Head of caudate nucleus (tissue), 42 donors: Measurements from ENCODE around the gene AXDND1.
A peak's percentile ranks its signal among the peaks of the same experiment; 100 is the strongest.
"Not testable (repeated sequence)": the region's sequence is repeated elsewhere in the genome, so short reads cannot be mapped to it uniquely, and the experiment has no call there.

ENCODE experiments used
- DNase-seq, 42 donors: peaks; one replicate each; pipeline versions ENCODE4 v3.0.0 to v3.0.0-alpha.2; 2020 to 2021; ENCODE audit warnings: mixed read lengths in 7 of 42
- intact Hi-C: fragments of 100-400 bp; cut with DNase I; formaldehyde crosslinking; loops from one replicate; pipeline ENCODE4 v1.15.0; 2022

The AXDND1 gene

GRCh38 chr1:179442846-179443245 lies 77.1 kb downstream of the AXDND1 start:
- intact Hi-C loops, result not testable (repeated sequence)

DNA sequence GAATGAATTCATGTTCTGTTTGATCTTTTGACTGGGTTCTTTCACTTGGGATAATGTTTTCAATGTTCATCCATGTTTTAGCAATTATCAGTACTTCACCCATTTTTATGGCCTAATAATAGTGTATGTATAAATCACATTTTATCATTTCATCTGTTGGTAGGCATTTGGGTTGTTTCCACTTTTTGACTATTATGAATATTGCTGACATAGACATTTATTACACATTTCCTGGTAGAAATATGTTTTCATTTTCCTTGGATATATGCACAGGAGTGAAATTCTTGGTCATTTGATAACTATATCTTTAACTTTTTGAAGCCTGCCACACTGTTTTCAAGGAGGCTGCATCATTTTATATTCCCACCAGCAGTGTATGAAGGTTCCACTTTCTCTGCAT lies 79.8 kb downstream of the AXDND1 start:
- no peak for DNase-seq
- intact Hi-C loops, result no loop called here

More at GRCh38 chr1:179442846-179443245, 77.1 kb downstream of the AXDND1 start:
- not testable (repeated sequence) for DNase-seq

DNA sequence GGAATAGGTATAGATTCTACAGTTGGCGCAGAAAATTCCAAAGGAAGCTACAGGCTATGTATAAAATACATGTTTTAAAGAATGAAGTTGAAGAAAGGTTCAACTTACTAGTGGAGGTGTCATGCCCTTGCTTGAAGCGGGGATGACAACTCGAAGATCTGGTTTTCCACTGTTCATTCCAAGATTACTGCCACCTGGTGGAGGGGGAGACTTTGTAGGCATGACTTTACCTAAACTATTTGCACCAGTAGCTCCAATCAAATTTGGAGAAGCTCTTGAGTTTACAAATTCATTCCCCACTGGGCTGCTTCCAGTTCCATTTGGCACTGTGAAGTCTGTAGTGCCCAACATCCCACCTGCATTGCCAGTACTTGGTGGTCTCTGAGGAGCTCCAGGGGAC lies 81.7 kb downstream of the AXDND1 start:
- DNase-seq, result no peak
- intact Hi-C loops, result no loop called here

DNA sequence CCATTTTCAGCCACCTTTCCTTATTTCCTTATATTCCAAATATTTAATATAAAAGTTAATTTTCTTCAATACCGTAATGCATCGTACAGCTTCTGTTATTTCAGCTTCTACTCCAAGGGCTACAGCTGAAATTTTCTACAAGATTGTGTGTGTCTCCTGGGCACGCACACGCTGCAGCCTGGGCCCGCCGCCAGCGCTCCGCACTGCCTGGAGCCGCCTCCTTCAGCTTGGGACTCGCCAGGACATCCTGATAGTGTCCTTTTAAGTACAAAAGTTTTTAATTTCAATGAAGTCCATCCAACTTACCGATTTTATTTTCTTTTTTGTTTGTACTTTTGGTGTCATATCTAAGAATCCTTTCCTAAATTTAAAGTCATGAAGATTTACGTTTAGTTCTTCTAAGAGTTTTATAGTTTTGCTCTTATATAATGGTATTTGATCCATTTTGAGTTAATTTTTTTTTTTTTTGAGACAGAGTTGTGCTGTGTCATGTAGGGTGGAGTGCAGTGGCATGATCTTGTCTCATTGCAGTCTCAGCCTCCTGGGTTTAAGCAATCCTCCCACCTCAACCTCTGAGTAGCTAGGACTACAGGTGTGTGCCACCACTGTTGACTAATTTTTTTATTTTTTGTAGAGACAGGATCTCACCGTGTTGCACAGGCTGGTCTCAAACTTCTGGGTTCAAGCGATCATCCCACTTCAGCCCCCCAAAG lies 82.8 kb downstream of the AXDND1 start:
- DNase-seq, result peak in 5 of 42 donors; percentile 3 to 16 (median 9)
- intact Hi-C loops, result no loop called here

GRCh38 chr1:179459606-179460206 lies 93.9 kb downstream of the AXDND1 start:
- intact Hi-C loops, DNase-seq: not testable (repeated sequence)

DNA sequence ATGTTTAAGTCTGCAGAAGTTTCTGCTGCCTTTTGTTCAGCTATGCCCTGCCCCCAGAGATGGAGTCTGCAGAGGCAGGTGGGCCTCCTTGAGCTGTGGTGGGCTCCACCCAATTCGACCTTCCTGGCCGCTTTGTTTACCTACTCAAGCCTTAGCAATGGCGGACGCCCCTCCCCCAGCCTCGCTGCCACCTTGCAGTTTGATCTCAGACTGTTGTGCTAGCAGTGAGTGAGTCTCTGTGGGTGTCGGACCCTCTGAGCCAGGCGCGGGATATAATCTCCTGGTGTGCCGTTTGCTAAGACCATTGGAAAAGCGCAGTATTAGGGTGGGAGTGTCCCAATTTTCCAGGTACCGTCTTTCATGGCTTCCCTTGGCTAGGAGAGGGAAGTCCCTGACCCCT lies 99.9 kb downstream of the AXDND1 start:
- intact Hi-C loops, DNase-seq: not testable (repeated sequence)

DNA sequence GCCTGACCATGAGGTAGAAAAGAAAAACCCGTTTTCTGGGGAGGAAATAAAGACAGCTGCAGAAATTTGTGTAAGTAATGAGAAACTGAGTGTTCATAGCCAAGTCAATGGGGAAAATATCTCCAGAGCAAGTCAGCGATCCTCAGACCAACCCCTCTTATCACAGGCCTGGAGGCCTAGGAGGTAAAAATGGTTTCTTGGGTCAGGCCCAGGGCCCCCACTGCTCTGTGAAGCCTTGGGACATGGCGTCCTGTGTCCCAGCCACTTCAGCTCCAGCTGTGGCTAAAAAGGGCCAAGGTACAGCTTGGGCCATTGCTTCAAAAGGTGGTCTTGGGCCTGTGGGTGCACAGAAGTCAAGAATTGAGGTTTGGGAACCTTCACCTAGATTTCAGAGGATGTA lies 108.9 kb downstream of the AXDND1 start:
- no peak for DNase-seq
- intact Hi-C loops, result no loop called here

DNA sequence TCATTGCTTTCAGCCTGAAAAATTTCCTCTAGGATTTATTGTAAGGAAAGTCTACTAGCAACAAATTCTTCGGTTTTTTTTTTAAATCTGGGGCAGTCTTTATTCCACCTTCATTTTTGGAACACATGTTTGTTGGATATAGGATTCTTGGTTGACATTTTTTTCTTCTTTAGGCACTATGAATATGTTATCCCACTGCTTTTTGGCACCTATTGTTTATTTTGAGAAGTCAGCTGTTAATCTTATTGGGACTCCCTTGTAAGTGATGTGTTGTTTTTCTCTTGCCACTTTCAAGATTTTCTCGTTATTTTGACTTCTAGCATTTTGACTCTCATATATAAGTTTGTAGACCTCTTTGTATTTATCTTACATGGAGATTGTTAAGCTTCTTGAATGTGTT lies 110.7 kb downstream of the AXDND1 start:
- intact Hi-C loops, result no loop called here
- no peak for DNase-seq

DNA sequence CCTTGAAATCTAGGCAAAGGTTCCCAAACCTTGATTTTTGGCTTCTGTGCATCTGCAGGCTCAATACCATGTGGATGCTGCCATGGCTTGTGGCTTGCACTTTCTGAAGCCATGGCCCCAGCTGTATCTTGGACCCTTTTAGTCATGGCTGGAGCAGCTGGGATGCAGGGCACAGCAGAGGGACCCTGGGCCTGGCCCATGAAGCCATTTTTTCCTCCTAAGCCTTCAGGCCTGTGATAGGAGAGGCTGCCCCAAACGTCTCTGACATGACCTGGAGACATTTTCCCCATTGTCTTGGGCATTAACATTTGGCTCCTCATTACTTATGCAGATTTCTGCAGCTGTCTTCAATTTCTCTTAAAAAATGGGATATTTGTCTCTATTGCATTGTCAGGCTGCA lies 112.6 kb downstream of the AXDND1 start:
- DNase-seq, result no peak
- intact Hi-C loops, result no loop called here

DNA sequence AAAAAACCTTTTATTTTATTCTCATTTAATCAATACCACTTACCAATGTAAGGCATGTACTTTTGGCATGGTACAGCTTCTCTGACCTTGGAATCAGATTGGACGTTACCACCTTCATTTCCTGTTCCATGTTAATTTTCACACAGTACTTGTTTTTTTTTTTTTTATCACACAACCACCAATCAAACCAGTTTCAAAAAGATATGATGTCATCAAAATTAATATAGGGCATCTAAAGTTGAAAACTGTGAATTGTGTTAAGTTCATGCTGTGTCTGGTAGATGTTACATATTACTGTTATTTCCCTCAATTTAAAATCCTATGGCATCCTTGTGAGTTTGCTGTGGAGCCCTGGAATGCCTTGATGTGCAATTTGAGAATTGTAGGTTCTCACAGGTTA lies 124.8 kb downstream of the AXDND1 start:
- no peak for DNase-seq
- intact Hi-C loops, result no loop called here

DNA sequence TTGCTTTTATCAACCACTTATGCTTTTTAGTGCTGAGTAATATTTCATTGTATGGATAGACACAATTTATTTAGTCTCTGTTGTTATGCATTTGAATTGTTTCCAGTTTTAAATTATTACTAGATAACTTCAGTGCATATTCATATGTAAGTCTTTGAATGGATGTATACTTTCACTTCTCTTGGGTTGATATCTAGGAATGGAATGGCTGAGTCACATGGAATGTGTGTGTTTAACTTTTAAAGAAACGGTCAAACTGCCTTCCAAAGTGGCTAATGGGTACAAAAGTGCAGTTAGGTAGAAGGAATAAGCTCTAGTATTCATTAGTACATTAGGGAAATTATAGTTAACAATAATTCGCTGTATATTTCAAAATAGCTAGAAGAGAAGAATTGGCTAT lies 127.6 kb downstream of the AXDND1 start:
- intact Hi-C loops, result no loop called here
- DNase-seq, result no peak

DNA sequence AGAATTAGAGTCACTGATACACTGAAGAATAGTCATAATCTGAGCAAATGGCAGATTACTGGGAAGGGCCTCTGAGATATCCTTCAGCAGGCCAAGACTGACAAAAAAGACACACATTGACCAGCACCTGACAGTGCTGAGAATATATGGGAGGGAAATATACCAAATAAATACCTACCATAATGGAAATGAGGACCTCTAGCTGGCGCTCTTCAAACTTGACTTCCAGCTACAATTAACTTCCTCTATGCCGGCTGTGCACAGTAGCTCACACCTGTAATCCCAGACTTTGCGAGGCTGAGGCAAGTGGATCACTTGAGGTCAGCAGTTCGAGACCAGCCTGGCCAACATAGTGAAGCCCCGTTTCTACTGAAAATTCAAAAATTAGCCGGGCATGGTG lies 140.4 kb downstream of the AXDND1 start:
- intact Hi-C loops, result no loop called here
- DNase-seq, result no peak

DNA sequence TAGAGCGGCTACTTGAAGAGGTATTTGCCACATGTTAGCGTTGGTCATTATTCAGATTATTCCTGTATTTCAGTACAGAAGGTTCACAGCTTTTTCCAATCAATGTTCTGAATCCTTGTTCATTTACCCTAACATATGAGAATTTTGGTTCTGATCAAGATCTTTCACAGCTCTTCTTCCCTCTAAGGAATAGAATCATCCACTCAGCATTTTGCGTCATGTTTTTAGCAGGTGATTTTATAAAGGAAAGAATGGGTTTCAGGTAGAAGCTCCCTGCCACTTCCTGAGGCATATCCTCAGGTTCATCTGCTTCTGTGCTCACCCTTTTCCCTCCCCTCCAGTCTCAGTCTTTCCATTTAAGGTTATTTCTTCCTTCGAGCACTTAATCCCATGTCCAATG lies 143.6 kb downstream of the AXDND1 start:
- intact Hi-C loops, result no loop called here
- DNase-seq, result no peak

DNA sequence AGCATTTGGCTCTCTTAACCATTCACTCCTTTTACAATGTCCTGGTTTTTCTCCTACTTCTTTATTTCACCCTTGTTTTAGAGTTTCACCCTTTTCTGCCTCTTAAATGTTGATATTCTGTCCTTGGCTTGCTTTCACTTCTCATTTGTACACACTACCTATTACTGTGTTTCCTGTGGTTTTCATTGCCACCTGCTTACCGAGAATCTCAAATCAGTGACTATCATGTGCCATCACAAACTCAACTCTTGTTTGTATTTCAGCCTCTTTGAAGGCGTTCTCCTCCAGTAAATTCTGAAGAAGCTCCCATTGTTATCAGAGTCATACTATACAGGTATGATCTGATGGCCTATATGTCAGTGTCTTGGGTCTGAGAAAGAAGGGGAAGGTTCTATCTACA lies 144.3 kb downstream of the AXDND1 start:
- intact Hi-C loops, result no loop called here
- no peak for DNase-seq

- DNase-seq, result no peak
- intact Hi-C loops, result no loop called here
Observed at GRCh38 chr1:179516976-179517705, 151.4 kb downstream of the AXDND1 start.

DNA sequence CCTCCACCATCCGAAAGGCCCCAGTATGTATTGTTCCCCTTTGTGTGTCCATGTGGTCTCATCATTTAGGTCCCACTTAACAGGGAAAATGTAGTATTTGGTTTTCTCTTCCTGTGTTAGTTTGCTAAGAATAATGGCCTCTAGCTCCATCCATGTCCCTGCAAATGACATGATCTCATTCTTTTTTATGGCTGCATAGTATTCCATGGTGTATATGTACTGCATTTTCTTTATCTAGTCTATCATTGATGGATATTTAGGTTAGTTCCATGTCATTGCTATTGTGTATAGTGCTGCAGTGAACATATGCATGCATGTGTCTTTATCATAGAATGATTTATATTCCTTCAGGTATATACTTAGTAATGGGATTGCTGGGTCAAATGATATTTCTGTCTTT lies 152.8 kb downstream of the AXDND1 start:
- DNase-seq, intact Hi-C loops: not testable (repeated sequence)

DNA sequence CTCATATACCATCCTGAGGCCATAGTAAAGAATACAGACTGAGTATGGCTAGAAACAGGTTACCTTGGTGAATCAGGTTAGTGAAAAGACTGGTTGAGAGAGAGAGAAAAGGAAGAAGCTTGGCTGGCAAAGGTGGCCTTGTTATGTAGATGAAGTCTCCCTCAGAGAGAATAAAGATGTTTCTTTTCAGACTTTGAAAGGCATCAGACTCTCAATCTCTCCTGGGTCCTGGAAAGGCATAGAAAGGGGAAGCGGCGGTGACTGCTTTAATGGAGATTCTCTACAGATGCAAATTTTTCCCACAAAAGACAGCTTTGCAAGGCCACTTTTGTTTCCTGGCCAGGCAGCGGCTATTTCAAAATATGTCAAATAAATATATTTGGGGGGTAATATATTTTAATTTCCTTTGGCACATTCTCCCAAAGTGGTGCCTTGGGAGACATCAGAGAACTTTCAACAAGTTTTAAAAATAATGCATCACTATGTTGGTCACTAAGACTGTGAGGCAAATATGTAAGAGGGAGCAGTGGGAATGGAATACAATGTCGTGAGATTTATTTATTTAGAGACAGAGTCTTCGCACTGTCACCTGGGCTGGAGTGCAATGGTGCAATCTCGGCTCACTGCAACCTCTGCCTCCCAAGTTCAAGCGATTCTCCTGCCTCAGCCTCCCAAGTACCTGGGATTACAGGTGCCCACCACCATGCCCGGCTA lies 163.9 kb downstream of the AXDND1 start:
- intact Hi-C loops, result no loop called here
- no peak for DNase-seq

GRCh38 chr1:179530352-179530751 lies 164.6 kb downstream of the AXDND1 start:
- intact Hi-C loops, result no loop called here

DNA sequence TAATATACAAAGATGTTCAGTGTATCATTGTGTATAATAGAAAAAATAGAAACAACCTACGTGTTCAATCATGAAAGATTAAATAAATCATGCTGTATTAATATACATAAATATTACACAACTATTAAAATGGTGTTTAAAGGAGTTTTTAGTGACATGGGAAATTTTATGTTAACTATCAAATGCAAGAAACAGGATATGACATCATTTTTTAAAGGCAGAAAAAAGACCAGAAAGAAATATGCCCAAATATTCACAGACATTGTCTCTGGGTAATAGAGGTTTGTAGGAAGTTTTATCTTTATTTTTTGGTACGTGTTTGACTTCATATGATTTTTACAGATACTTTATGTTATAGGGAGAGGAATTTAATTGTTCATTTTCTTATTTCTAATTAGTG lies 176.0 kb downstream of the AXDND1 start:
- intact Hi-C loops, result no loop called here
- no peak for DNase-seq

More at GRCh38 chr1:179530352-179530751, 164.6 kb downstream of the AXDND1 start:
- no peak for DNase-seq

DNA sequence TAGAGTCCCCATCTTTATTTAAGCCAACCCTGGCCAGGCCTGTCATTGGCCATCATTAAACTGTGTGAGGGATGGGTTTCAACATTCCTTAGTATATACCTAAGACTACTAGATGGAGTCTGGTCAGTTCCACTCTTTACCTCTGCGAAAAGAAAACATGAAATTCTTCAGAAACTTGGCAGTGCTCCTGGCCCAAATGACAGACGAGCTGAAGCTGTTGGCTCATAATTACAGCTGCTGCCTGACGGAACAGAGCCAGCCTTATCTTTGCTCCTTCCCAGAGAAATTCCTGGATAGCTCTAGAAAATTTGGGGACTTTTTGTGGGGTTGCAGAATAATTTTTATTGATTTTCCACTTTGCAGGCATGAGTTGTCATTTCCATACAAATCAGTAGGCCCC lies 179.6 kb downstream of the AXDND1 start:
- intact Hi-C loops, result no loop called here
- no peak for DNase-seq
